Natural killer cell (primary cell): Measurements from ENCODE around the gene MAP1A. TPM values are rescaled to one million over a fixed set of nuclear protein-coding genes. Genes with fewer than 3 reads are reported as not detected.
"Not testable (repeated sequence)": the region's sequence is repeated elsewhere in the genome, so short reads cannot be mapped to it uniquely, and the experiment has no call there.

Experiments used
- ATAC-seq, 3 donors: fragments of 150-1000 bp in 2 of 3; fragments of 200-7000 bp in 1 of 3; cut with Tn5 transposase; 1 replicate in 1 of 3; 2 replicates in 2 of 3; pipeline ENCODE4 v1.10.0; 2021; ENCODE audit warnings: mild to moderate bottlenecking in 2 of 3, moderate library complexity in 2 of 3
- DNase-seq, 2 donors: peaks; one replicate each; pipeline versions ENCODE4 v3.0.0 to v3.0.0-alpha.2; 2013 to 2021; ENCODE audit warnings: mixed read lengths in 1 of 2
- H3K27ac ChIP-seq: one replicate; pipeline ENCODE4 v1.5.1; 2013; ENCODE audit warnings: mild to moderate bottlenecking, low read length
- H3K27me3 ChIP-seq: one replicate; pipeline ENCODE4 v1.6.1; 2013; ENCODE audit warnings: low read length; ENCODE audit not compliant: control insufficient read depth, insufficient read depth
- H3K36me3 ChIP-seq: one replicate; pipeline ENCODE4 v1.6.1; 2013; ENCODE audit warnings: low read length; ENCODE audit not compliant: control insufficient read depth, insufficient read depth
- H3K4me1 ChIP-seq: one replicate; pipeline ENCODE4 v1.6.1; 2013; ENCODE audit warnings: low read length; ENCODE audit not compliant: control insufficient read depth, insufficient read depth
- H3K4me3 ChIP-seq: one replicate; pipeline ENCODE4 v1.5.1; 2013; ENCODE audit warnings: low read length
- H3K9me3 ChIP-seq: one replicate; pipeline ENCODE4 v1.6.1; 2013; ENCODE audit warnings: low read length; ENCODE audit not compliant: control insufficient read depth, insufficient read depth
- H3K27ac Mint-ChIP-seq, 2 donors: one replicate each; pipeline ENCODE4 v1.8.0; 2022; ENCODE audit warnings: mild to moderate bottlenecking in 2 of 2, mixed read lengths in 2 of 2, moderate library complexity in 1 of 2
- H3K27me3 Mint-ChIP-seq, 2 donors: one replicate each; pipeline ENCODE4 v1.8.0; 2022; ENCODE audit warnings: low read depth in 2 of 2, mixed read lengths in 2 of 2
- H3K36me3 Mint-ChIP-seq: one replicate; pipeline ENCODE4 v1.8.0; 2022; ENCODE audit warnings: mixed read lengths
- H3K4me1 Mint-ChIP-seq, 2 donors: one replicate each; pipeline ENCODE4 v1.8.0; 2022; ENCODE audit warnings: mixed read lengths in 2 of 2
- H3K4me3 Mint-ChIP-seq: one replicate; pipeline ENCODE4 v1.8.0; 2022; ENCODE audit warnings: mild to moderate bottlenecking, moderate library complexity, mixed read lengths
- H3K9me3 Mint-ChIP-seq, 2 donors: one replicate each; pipeline ENCODE4 v1.8.0; 2022; ENCODE audit warnings: mixed read lengths in 2 of 2
- WGBS: methylation state at CpG from one replicate; pipeline ENCODE4 v1.1.7; 2013; ENCODE audit warnings: missing lambda C conversion rate; ENCODE audit not compliant: insufficient coverage; 5-methylcytosine and 5-hydroxymethylcytosine counted together
- intact Hi-C: fragments of 100-400 bp; cut with micrococcal nuclease; formaldehyde crosslinking; loops from one replicate; pipeline ENCODE4 v1.14.2; 2022
- total RNA-seq, 4 donors: library from RNA; stranded (reverse); fragments of 120-200 nt in 1 of 4; gene quantifications; one replicate each; pipeline versions ENCODE4 v1.2.3 to v1.2.4, GENCODE V29; 2013 to 2022

Gene MAP1A
- total RNA-seq, 3 donors from 2014 or later (not counting 1 experiment from before 2014, with no cell fraction given), result 0.72 to 2.2 (median 0.98) TPM

- not testable (repeated sequence) for H3K27ac Mint-ChIP-seq, H3K27me3 ChIP-seq
Measured at GRCh38 chr15:43574607-43575006, 57.2 kb downstream of the MAP1A start.

More at GRCh38 chr15:43574607-43575006, 57.2 kb downstream of the MAP1A start:
- no CpG with 5 or more reads among the region's 1 CpG for WGBS
- H3K4me3 Mint-ChIP-seq, H3K4me3 ChIP-seq, H3K27ac ChIP-seq, H3K9me3 Mint-ChIP-seq, H3K36me3 Mint-ChIP-seq, H3K9me3 ChIP-seq, H3K27me3 Mint-ChIP-seq, H3K4me1 ChIP-seq, H3K36me3 ChIP-seq, H3K4me1 Mint-ChIP-seq, DNase-seq, intact Hi-C loops, ATAC-seq: not testable (repeated sequence)

Other genes starting within 250 kb of the MAP1A start
- gene TGM7, start 215.4 kb upstream of the MAP1A start, total RNA-seq, result not detected
- 10 to 100 TPM in 2 of 3 donors, 1 to 10 TPM in 1; 8.0 to 12.6 (median 10.2) TPM for gene LCMT2, start 187.0 kb upstream of the MAP1A start, total RNA-seq
- gene ZSCAN29, start 146.6 kb upstream of the MAP1A start, total RNA-seq, result 10 to 100 TPM; 26.5 to 38.3 (median 34.2) TPM
- 10 to 100 TPM; 12.0 to 17.5 (median 15.1) TPM for gene TUBGCP4, start 146.5 kb upstream of the MAP1A start, total RNA-seq
- 10 to 100 TPM; 27.9 to 32.9 (median 31.5) TPM for gene TP53BP1, start 24.5 kb upstream of the MAP1A start, total RNA-seq
- gene PPIP5K1, start 72.6 kb downstream of the MAP1A start, total RNA-seq, result 10 to 100 TPM; 28.2 to 45.9 (median 38.2) TPM
- gene CKMT1B, start 76.4 kb downstream of the MAP1A start, total RNA-seq, result not detected
- gene STRC, start 101.2 kb downstream of the MAP1A start, total RNA-seq, result 1 to 10 TPM; 1.2 to 2.2 (median 2.0) TPM
- 1 to 10 TPM; 6.5 to 8.4 (median 6.8) TPM for gene CATSPER2, start 131.2 kb downstream of the MAP1A start, total RNA-seq
- gene CKMT1A, start 176.3 kb downstream of the MAP1A start, total RNA-seq, result not detected
- gene PDIA3, start 228.8 kb downstream of the MAP1A start, total RNA-seq, result 100 to 1,000 TPM; 295 to 334 (median 312) TPM